OCI-LY7 (cell line): ENCODE data around the gene C13orf42.

ENCODE experiments used
- CTCF ChIP-seq: fragments of 200-600 bp; sonication (generic); conservative IDR thresholded peaks from 2 replicates; pipeline ENCODE4 v1.5.1; 2014; ENCODE audit warnings: mild to moderate bottlenecking, antibody characterized with exemption, low read length, moderate library complexity, mixed read lengths
- EZH2phosphoT487 ChIP-seq: fragments of 200-600 bp; sonication (generic); IDR thresholded peaks from 2 replicates; pipeline ENCODE4 v1.6.1; 2018; ENCODE audit warnings: low read depth, borderline replicate concordance, mild to moderate bottlenecking, mixed run types, antibody characterized with exemption, low read length, moderate library complexity, mixed read lengths

- no peak for TF ChIP-seq CTCF
- TF ChIP-seq EZH2phosphoT487 = no peak
These were observed 14.9 kb downstream of the C13orf42 start for GRCh38 chr13:51096131-51096530.
